GM12801 (cell line): ENCODE results near the gene TLE3.

Source experiments
- CTCF ChIP-seq: IDR thresholded peaks from one replicate; pipeline ENCODE4 v1.5.1; 2011; ENCODE audit warnings: control low read depth; ENCODE audit not compliant: insufficient read length; ENCODE audit errors: extremely low read depth

TLE3 gene

GRCh38 chr15:70058642-70059360 is 38.9 kb downstream of the TLE3 start:
- no peak for TF ChIP-seq CTCF

- TF ChIP-seq CTCF = no peak
Measured at GRCh38 chr15:70057931-70058641, 39.6 kb downstream of the TLE3 start.

- no peak for TF ChIP-seq CTCF
Measured at GRCh38 chr15:70056091-70056680, 41.5 kb downstream of the TLE3 start.

GRCh38 chr15:70055601-70056051 is 42.1 kb downstream of the TLE3 start:
- TF ChIP-seq CTCF = no peak

GRCh38 chr15:70054884-70055387 is 42.8 kb downstream of the TLE3 start:
- TF ChIP-seq CTCF = no peak

GRCh38 chr15:70054366-70054765 is 43.4 kb downstream of the TLE3 start:
- no peak for TF ChIP-seq CTCF

- TF ChIP-seq CTCF = no peak
Measured at GRCh38 chr15:70053716-70054229, 43.9 kb downstream of the TLE3 start.
